HG03520 (cell line): ENCODE data around the gene SPACDR.
"Not testable (repeated sequence)": the region's sequence is repeated elsewhere in the genome, so short reads cannot be mapped to it uniquely, and the experiment has no call there.

Experiments used
- ATAC-seq: cut with Tn5 transposase; IDR thresholded peaks from one replicate; pipeline ENCODE4 v1.9.1; 2021; ENCODE audit warnings: mild to moderate bottlenecking, moderate library complexity; ENCODE audit not compliant: unreplicated experiment

The SPACDR gene

GRCh38 chr7:100466653-100467605 is 2.9 kb upstream of the SPACDR start:
- no peak for ATAC-seq

- no peak for ATAC-seq
Observed at GRCh38 chr7:100465702-100466311, 1.7 kb upstream of the SPACDR start.

- ATAC-seq, result no peak
Observed at GRCh38 chr7:100465299-100465698, 1.2 kb upstream of the SPACDR start.

- no peak for ATAC-seq
Observed at GRCh38 chr7:100464791-100465190, 731 bp upstream of the SPACDR start.

GRCh38 chr7:100457033-100457432 is 7.0 kb downstream of the SPACDR start:
- ATAC-seq, result no peak

GRCh38 chr7:100456562-100456961 is 7.5 kb downstream of the SPACDR start:
- ATAC-seq, result no peak

GRCh38 chr7:100455206-100455605 is 8.9 kb downstream of the SPACDR start:
- ATAC-seq, result no peak

GRCh38 chr7:100453854-100454253 is 10.2 kb downstream of the SPACDR start:
- ATAC-seq, result not testable (repeated sequence)

- no peak for ATAC-seq
Observed at GRCh38 chr7:100452513-100452912, 11.5 kb downstream of the SPACDR start.

- ATAC-seq, result no peak
Observed at GRCh38 chr7:100449190-100449795, 14.8 kb downstream of the SPACDR start.

GRCh38 chr7:100447363-100447762 is 16.7 kb downstream of the SPACDR start:
- ATAC-seq, result not testable (repeated sequence)

- no peak for ATAC-seq
Observed at GRCh38 chr7:100446040-100446439, 18.0 kb downstream of the SPACDR start.

- ATAC-seq, result no peak
Observed at GRCh38 chr7:100444311-100445278, 19.5 kb downstream of the SPACDR start.

- no peak for ATAC-seq
Observed at GRCh38 chr7:100443096-100443840, 20.8 kb downstream of the SPACDR start.

- ATAC-seq, result no peak
Observed at GRCh38 chr7:100441641-100442535, 22.2 kb downstream of the SPACDR start.

GRCh38 chr7:100439244-100439643 is 24.8 kb downstream of the SPACDR start:
- not testable (repeated sequence) for ATAC-seq

GRCh38 chr7:100438731-100439130 is 25.3 kb downstream of the SPACDR start:
- ATAC-seq, result not testable (repeated sequence)

- no peak for ATAC-seq
Observed at GRCh38 chr7:100438172-100438571, 25.9 kb downstream of the SPACDR start.
